HCT116 (cell line): ENCODE results near the gene POPDC2. TPM values are rescaled to one million over a fixed set of nuclear protein-coding genes. Genes with fewer than 3 reads are reported as not detected.

ENCODE experiments used
- ATAC-seq: fragments of 200-7000 bp; cut with Tn5 transposase; 2 replicates; pipeline ENCODE4 v1.9.1; 2020; ENCODE audit warnings: mild to moderate bottlenecking, moderate library complexity
- BruUV-seq: library from RNA; stranded (reverse); fragments of 400-500 nt; replicated peaks from 2 replicates; lab custom pipeline; 2021; lab: Mats Ljungman, UMichigan
- CTCF ChIA-PET: fragments of 300-600 bp; sonication (Branson Sonifier 250); formaldehyde crosslinking; loops from one replicate; lab custom pipeline; 2021; ENCODE audit warnings: antibody characterized with exemption; lab: Charles Lee
- POLR2A ChIA-PET: fragments of 300-600, 350-600 bp; sonication (Branson Sonifier 250); formaldehyde crosslinking; loops from one replicate; lab custom pipeline; 2021; ENCODE audit warnings: antibody characterized with exemption; lab: Charles Lee
- RAD21 ChIA-PET, 2 experiments: fragments of 300-600 bp; sonication (Branson Sonifier 250); formaldehyde crosslinking; loops; one replicate each; lab custom pipeline; 2023; ENCODE audit warnings: low total read pairs in 2 of 2; ENCODE audit not compliant: uncharacterized antibody in 2 of 2, unreplicated experiment in 2 of 2, low non-redundant PET in 1 of 2; lab: Charles Lee
- DNase-seq: peaks from one replicate; pipeline ENCODE4 v3.0.0-alpha.2; 2010; ENCODE audit warnings: low read depth, low spot score
- H2AFZ ChIP-seq: fragments of 200-600 bp; shearing (Covaris generic), sonication (generic); 2 replicates; pipeline ENCODE4 v1.6.1; 2017; ENCODE audit warnings: low read depth, mixed run types, mixed read lengths, antibody characterized with exemption, low read length; ENCODE audit not compliant: poor library complexity, severe bottlenecking
- H3K27ac ChIP-seq: 2 replicates; pipeline ENCODE4 v1.5.1; 2012; ENCODE audit warnings: low read depth, low read length
- H3K27me3 ChIP-seq: fragments of 200-600 bp; sonication (generic); 2 replicates; pipeline ENCODE4 v1.6.1; 2016; ENCODE audit warnings: mixed run types, low read length, mixed read lengths; ENCODE audit not compliant: insufficient read depth
- H3K36me3 ChIP-seq, 2 experiments: fragments of 200-500 bp in 1 of 2; fragments of 200-600 bp in 1 of 2; sonication (Bioruptor generic) in 1 of 2; sonication (generic) in 1 of 2; 2 replicates each; pipeline versions ENCODE4 v1.5.1 to v1.6.1; 2014 to 2016; ENCODE audit warnings: low read length in 2 of 2, inconsistent platforms in 1 of 2, mixed read lengths in 1 of 2, mixed run types in 1 of 2; ENCODE audit not compliant: insufficient read depth in 2 of 2, control insufficient read depth in 1 of 2
- H3K4me1 ChIP-seq, 2 experiments: fragments of 200-600 bp in 1 of 2; sonication (generic) in 1 of 2; 2 replicates each; pipeline versions ENCODE4 v1.5.1 to v1.6.1; 2012 to 2017; ENCODE audit warnings: low read length in 2 of 2, inconsistent platforms in 1 of 2, mild to moderate bottlenecking in 1 of 2, mixed read lengths in 1 of 2, mixed run types in 1 of 2, moderate library complexity in 1 of 2; ENCODE audit not compliant: insufficient read depth in 2 of 2, control insufficient read depth in 1 of 2
- H3K4me2 ChIP-seq: fragments of 200-600 bp; sonication (generic); 2 replicates; pipeline ENCODE4 v1.6.1; 2017; ENCODE audit warnings: mixed run types, low read length, mixed read lengths
- H3K4me3 ChIP-seq, 2 experiments: fragments of 200-600 bp in 1 of 2; sonication (generic) in 1 of 2; replicated peaks in 1 of 2; 2 replicates each; pipeline ENCODE4 v1.5.1; 2011 to 2016; ENCODE audit warnings: low read length in 2 of 2, control low read depth in 1 of 2, low read depth in 1 of 2, mild to moderate bottlenecking in 1 of 2, mixed read lengths in 1 of 2, mixed run types in 1 of 2
- H3K79me2 ChIP-seq: fragments of 200-600 bp; sonication (generic); 2 replicates; pipeline ENCODE4 v1.6.1; 2017; ENCODE audit warnings: mild to moderate bottlenecking, mixed run types, low read length, moderate library complexity, mixed read lengths; ENCODE audit not compliant: insufficient read depth
- H3K9ac ChIP-seq: fragments of 200-600 bp; sonication (generic); 2 replicates; pipeline ENCODE4 v1.6.1; 2016; ENCODE audit warnings: low read length, mixed read lengths
- H3K9me2 ChIP-seq: fragments of 200-600 bp; sonication (generic), shearing (Covaris generic); 2 replicates; pipeline ENCODE4 v1.6.1; 2017; ENCODE audit warnings: mixed run types, mild to moderate bottlenecking, moderate library complexity; ENCODE audit not compliant: insufficient read depth
- H3K9me3 ChIP-seq, 2 experiments: fragments of 200-500 bp in 1 of 2; fragments of 200-600 bp in 1 of 2; sonication (Bioruptor generic) in 1 of 2; sonication (generic) in 1 of 2; 2 replicates each; pipeline ENCODE4 v1.6.1; 2014 to 2017; ENCODE audit warnings: low read length in 2 of 2, mixed read lengths in 2 of 2, inconsistent platforms in 1 of 2, low read depth in 1 of 2, mild to moderate bottlenecking in 1 of 2, mixed run types in 1 of 2, moderate library complexity in 1 of 2; ENCODE audit not compliant: control insufficient read depth in 1 of 2, insufficient read depth in 1 of 2
- H4K20me1 ChIP-seq: fragments of 200-600 bp; sonication (generic), shearing (Covaris generic); 2 replicates; pipeline ENCODE4 v1.6.1; 2017; ENCODE audit warnings: mixed run types, mild to moderate bottlenecking, moderate library complexity; ENCODE audit not compliant: insufficient read depth
- EGR1 ChIP-seq: IDR thresholded peaks from 2 replicates; pipeline ENCODE4 v1.6.1; 2012; ENCODE audit warnings: low read depth
- EZH2 ChIP-seq: fragments of 200-600 bp; sonication (generic); IDR thresholded peaks from 2 replicates; pipeline ENCODE4 v1.6.1; 2017; ENCODE audit warnings: antibody characterized with exemption, mixed run types
- POLR2AphosphoS5 ChIP-seq: IDR thresholded peaks from 2 replicates; pipeline ENCODE4 v1.6.1; 2011; ENCODE audit warnings: mild to moderate bottlenecking, low read depth, low read length, moderate library complexity
- RAD21 ChIP-seq: IDR thresholded peaks from 2 replicates; pipeline ENCODE4 v1.6.1; 2012; ENCODE audit warnings: low read depth, mild to moderate bottlenecking
- SIN3A ChIP-seq: IDR thresholded peaks from 2 replicates; pipeline ENCODE4 v1.6.1; 2012; ENCODE audit warnings: low read depth
- SP1 ChIP-seq: IDR thresholded peaks from 2 replicates; pipeline ENCODE4 v1.6.1; 2012; ENCODE audit warnings: low read depth
- YY1 ChIP-seq: IDR thresholded peaks from 2 replicates; pipeline ENCODE4 v1.6.1; 2011; ENCODE audit warnings: low read length, low read depth, moderate library complexity, mild to moderate bottlenecking; ENCODE audit not compliant: insufficient replicate concordance; ENCODE audit errors: extremely low read depth
- intact Hi-C: fragments of 100-400 bp; cut with micrococcal nuclease; formaldehyde crosslinking; loops from 2 replicates; pipeline ENCODE4 v1.10.0; 2022
- total RNA-seq: library from RNA; stranded (reverse); gene quantifications from one replicate; pipeline ENCODE4 v1.2.1, GENCODE V29; 2021; ENCODE audit not compliant: unreplicated experiment
- TF ChIP-seq, protein P1 (sequence below): IDR thresholded peaks from 2 replicates; pipeline ENCODE4 v1.6.1; 2012
- TF ChIP-seq, protein P2 (sequence below), 3 experiments: fragments of 200-600 bp in 1 of 3; sonication (generic) in 1 of 3; IDR thresholded peaks in 2 of 3; conservative IDR thresholded peaks in 1 of 3; 2 replicates each; pipeline ENCODE4 v1.5.1; 2012 to 2017; ENCODE audit warnings: low read depth in 2 of 3, low read length in 2 of 3, antibody characterized with exemption in 1 of 3, borderline replicate concordance in 1 of 3, control low read depth in 1 of 3, mild to moderate bottlenecking in 1 of 3, mixed read lengths in 1 of 3, mixed run types in 1 of 3, moderate library complexity in 1 of 3; ENCODE audit not compliant: insufficient read depth in 1 of 3

Gene POPDC2
- total RNA-seq, 1 experiment from 2014 or later = 1.6 TPM

DNA sequence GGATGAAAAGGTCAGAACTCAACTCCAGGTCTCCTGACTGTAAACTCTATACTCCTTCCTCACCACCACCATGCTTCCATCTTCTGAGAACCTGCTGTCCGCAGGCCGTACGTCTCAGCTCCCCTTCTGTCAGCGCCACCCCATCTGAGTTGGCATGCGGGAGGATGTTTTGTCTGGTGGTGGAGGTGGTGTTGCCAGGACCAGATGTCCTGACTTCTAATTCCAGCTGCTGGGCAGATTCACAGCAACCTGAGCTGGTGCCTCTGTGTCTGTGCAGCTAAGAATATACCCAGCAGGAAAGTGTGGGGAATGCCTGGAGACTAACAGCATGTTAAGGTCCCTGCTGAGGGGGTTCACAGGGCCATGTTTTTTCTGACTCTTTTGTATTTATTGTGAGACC is 39.5 kb downstream of the POPDC2 start:
- BruUV-seq = no TSS peak
- ChIA-PET POLR2A (no interaction called here), RAD21 (no interaction called here), CTCF (no interaction called here)
- no peaks in the 10 kb centered on the region for H3K27me3 ChIP-seq
- no peaks in the 10 kb centered on the region for H3K9me2 ChIP-seq
- H3K79me2 ChIP-seq = no peaks in the 10 kb centered on the region
- no peak overlapping the region for H3K27ac ChIP-seq
- H2AFZ ChIP-seq = no peak overlapping the region
- no peak overlapping the region for H3K4me3 ChIP-seq
- intact Hi-C loops = no loop called here
- DNase-seq (no peak), ATAC-seq (no peak)
- no peaks in the 10 kb centered on the region for H3K4me1 ChIP-seq
- H3K4me2 ChIP-seq = no peak overlapping the region
- no peaks in the 10 kb centered on the region for H3K36me3 ChIP-seq
- no peak overlapping the region for H3K9ac ChIP-seq
- H4K20me1 ChIP-seq = no peaks in the 10 kb centered on the region
- TF ChIP-seq EZH2 (no peak), SP1 (no peak), POLR2AphosphoS5 (no peak)
- no peaks in the 10 kb centered on the region for H3K9me3 ChIP-seq

DNA sequence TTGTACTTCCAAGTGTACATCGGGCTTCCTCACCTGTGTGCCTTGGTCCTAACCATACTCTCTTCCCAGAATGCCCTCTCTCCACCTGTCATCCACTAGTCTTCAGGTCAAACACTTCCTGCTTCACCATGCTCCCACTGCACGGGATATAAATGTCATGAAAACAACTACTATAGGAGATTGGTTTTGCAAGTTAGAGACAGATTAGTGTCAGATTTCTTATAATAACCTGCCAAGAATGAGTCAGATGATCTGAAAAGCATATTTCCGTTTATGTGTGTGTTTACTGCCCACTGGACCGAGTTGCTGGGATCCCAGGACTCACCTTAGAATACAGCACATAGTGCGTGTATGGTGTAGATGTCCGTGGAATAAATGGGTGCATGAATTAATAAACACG is 41.3 kb downstream of the POPDC2 start:
- H3K4me2 ChIP-seq = no peak overlapping the region
- ChIA-PET RAD21 (no interaction called here), POLR2A (interaction anchor here (0.6 kb wide), 1 partner anchor 161 kb away, joined by 3 read pairs; no protein-coding TSS in a partner anchor)
- H3K79me2 ChIP-seq = no peaks in the 10 kb centered on the region
- BruUV-seq = no TSS peak
- no peak overlapping the region for H3K27ac ChIP-seq
- no peaks in the 10 kb centered on the region for H3K36me3 ChIP-seq
- 0 out of 2 replicates have a peak, but pooled peaks have one; percentile 42 for ATAC-seq
- intact Hi-C loops = no loop called here
- no peaks in the 10 kb centered on the region for H3K9me3 ChIP-seq
- H3K27me3 ChIP-seq = no peaks in the 10 kb centered on the region
- no peaks in the 10 kb centered on the region for H4K20me1 ChIP-seq
- no peak overlapping the region for H3K9ac ChIP-seq
- no peak for TF ChIP-seq EGR1
- no peak for TF ChIP-seq YY1
- TF ChIP-seq, protein P1, sequence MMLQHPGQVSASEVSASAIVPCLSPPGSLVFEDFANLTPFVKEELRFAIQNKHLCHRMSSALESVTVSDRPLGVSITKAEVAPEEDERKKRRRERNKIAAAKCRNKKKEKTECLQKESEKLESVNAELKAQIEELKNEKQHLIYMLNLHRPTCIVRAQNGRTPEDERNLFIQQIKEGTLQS = no peak
- no peak for TF ChIP-seq SIN3A
- TF ChIP-seq, protein P2, sequence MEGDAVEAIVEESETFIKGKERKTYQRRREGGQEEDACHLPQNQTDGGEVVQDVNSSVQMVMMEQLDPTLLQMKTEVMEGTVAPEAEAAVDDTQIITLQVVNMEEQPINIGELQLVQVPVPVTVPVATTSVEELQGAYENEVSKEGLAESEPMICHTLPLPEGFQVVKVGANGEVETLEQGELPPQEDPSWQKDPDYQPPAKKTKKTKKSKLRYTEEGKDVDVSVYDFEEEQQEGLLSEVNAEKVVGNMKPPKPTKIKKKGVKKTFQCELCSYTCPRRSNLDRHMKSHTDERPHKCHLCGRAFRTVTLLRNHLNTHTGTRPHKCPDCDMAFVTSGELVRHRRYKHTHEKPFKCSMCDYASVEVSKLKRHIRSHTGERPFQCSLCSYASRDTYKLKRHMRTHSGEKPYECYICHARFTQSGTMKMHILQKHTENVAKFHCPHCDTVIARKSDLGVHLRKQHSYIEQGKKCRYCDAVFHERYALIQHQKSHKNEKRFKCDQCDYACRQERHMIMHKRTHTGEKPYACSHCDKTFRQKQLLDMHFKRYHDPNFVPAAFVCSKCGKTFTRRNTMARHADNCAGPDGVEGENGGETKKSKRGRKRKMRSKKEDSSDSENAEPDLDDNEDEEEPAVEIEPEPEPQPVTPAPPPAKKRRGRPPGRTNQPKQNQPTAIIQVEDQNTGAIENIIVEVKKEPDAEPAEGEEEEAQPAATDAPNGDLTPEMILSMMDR (IDR thresholded peaks at IDR 0.05 in 2 of 3, conservative IDR thresholded peaks at IDR 0.05 in 1 of 3; ENCODE audit: borderline replicate concordance in 1 of 3, insufficient read depth in 1 of 3, low read depth in 2 of 3, low read length in 2 of 3) = no peak
- TF ChIP-seq RAD21 = 0 out of 2 replicates have a peak, but pooled peaks have one; percentile 49
- TF ChIP-seq, all 23 proteins: peak for 1
- H2AFZ ChIP-seq = no peak overlapping the region
- no peak for DNase-seq
- H3K9me2 ChIP-seq = no peaks in the 10 kb centered on the region
- no peak overlapping the region for H3K4me3 ChIP-seq
- CTCF ChIA-PET = no interaction called here
- no peaks in the 10 kb centered on the region for H3K4me1 ChIP-seq
